Tibial nerve (tissue), 4 donors: ENCODE data around the gene ING4.

ENCODE experiments used
- EP300 ChIP-seq, 2 donors: sonication (generic); formaldehyde crosslinking; IDR thresholded peaks; one replicate each; pipeline ENCODE4 v1.6.1; 2017; ENCODE audit warnings: antibody characterized with exemption in 2 of 2, mild to moderate bottlenecking in 1 of 2
- POLR2A ChIP-seq, 2 donors: fragments of 450-650 bp; IDR thresholded peaks; one replicate each; pipeline ENCODE4 v1.6.1; 2017; ENCODE audit warnings: antibody characterized with exemption in 2 of 2, mild to moderate bottlenecking in 2 of 2, moderate library complexity in 2 of 2
- TF ChIP-seq, protein P1 (sequence below), 5 experiments: fragments of 200-600 bp in 3 of 5; fragments of 450-650 bp in 2 of 5; sonication (generic) in 3 of 5; IDR thresholded peaks; one replicate each; pipeline ENCODE4 v1.5.1; 2016 to 2019; ENCODE audit warnings: antibody characterized with exemption in 5 of 5, mild to moderate bottlenecking in 3 of 5, moderate library complexity in 2 of 5

DNA sequence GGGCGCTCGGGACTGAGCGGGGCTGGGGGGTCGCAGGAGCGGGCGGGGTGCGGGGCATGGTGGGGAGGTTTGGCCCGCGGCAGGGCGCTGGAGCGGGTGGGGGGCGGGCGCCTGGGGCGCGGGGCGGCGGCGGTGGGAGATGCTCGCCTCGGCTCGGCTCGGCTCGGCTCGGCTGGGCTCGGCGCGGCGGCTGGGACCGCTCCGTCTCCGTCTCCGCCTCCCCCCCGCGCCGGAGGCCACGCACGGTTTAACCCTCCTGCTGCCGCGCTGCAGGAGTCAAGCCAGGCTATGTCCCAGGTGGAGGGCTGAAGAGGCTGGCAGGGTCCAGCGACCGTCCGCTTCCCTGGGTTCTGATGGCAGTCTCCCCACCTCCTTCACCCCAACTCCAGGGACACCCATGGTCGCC lies 37.7 kb upstream of the ING4 start, which contains the start of gene PIANP:
- TF ChIP-seq, protein P1, sequence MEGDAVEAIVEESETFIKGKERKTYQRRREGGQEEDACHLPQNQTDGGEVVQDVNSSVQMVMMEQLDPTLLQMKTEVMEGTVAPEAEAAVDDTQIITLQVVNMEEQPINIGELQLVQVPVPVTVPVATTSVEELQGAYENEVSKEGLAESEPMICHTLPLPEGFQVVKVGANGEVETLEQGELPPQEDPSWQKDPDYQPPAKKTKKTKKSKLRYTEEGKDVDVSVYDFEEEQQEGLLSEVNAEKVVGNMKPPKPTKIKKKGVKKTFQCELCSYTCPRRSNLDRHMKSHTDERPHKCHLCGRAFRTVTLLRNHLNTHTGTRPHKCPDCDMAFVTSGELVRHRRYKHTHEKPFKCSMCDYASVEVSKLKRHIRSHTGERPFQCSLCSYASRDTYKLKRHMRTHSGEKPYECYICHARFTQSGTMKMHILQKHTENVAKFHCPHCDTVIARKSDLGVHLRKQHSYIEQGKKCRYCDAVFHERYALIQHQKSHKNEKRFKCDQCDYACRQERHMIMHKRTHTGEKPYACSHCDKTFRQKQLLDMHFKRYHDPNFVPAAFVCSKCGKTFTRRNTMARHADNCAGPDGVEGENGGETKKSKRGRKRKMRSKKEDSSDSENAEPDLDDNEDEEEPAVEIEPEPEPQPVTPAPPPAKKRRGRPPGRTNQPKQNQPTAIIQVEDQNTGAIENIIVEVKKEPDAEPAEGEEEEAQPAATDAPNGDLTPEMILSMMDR (IDR thresholded peaks at IDR 0.05) = no peak
- TF ChIP-seq POLR2A (IDR thresholded peaks at IDR 0.05) (no peak), EP300 (IDR thresholded peaks at IDR 0.05) (no peak)
